ENCODE data around the gene TAGLN2. TPM values are rescaled to one million over a fixed set of nuclear protein-coding genes. Genes with fewer than 3 reads are reported as not detected.

The TAGLN2 gene
- total RNA-seq = 100 to 1,000 TPM; 242 to 569 (median 258) TPM

DNA sequence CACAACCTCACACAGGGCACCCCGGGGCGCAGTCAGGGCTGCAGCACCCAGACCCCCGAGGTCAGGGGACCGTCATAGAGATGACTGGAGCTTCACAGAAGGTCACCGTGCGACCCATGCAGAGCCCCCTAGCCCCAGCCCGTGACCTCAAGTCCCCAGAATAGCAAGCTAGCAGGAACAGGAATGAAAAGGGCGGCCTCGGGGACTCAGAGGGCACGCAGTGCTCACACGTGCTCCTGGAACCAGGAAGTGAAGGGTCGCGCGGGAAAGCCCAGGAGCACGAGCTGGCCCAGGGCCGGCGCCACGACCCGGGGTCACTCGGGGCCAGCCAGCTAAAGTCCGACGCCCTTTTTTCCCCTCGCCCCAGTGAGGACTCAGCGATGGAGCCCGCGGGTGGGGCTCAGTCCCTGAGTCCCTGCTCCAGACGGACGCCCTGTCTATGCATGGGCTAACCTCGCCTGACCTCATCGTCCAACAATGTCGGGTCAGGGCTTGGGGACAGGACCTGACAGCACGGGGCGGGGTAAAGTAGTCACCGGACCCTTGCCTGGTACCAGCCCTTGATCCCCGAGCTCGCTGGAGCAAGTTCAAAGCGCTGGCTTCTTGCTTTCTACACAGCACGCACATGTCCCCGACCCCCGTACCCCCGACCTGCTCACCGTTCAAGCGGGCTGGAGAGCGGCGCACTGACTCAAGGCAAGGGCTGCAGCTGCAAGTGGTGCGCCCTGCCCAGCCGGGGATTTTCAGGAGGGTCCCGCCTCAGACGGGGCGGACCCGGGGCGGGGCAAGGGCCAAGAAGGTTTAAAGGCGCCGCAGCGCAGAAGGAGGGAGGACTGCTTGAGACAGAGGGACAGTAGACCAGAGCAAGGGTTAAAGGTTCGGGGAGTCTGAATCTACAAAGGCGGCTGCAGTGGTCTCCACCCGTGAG lies at the start of gene TAGLN2:
TAGLN2 (minus strand) TSS at position 717 of the 928 bp plus-strand sequence. CDS start 4,998 bp downstream, outside the sequence.
- ATAC-seq (ENCODE audit: low FRiP score) (peak; percentile 76), DNase-seq (ENCODE audit: low spot score) (peak; percentile 73)
- TF ChIP-seq, protein P1, sequence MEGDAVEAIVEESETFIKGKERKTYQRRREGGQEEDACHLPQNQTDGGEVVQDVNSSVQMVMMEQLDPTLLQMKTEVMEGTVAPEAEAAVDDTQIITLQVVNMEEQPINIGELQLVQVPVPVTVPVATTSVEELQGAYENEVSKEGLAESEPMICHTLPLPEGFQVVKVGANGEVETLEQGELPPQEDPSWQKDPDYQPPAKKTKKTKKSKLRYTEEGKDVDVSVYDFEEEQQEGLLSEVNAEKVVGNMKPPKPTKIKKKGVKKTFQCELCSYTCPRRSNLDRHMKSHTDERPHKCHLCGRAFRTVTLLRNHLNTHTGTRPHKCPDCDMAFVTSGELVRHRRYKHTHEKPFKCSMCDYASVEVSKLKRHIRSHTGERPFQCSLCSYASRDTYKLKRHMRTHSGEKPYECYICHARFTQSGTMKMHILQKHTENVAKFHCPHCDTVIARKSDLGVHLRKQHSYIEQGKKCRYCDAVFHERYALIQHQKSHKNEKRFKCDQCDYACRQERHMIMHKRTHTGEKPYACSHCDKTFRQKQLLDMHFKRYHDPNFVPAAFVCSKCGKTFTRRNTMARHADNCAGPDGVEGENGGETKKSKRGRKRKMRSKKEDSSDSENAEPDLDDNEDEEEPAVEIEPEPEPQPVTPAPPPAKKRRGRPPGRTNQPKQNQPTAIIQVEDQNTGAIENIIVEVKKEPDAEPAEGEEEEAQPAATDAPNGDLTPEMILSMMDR (IDR thresholded peaks at IDR 0.05) = no peak

DNA sequence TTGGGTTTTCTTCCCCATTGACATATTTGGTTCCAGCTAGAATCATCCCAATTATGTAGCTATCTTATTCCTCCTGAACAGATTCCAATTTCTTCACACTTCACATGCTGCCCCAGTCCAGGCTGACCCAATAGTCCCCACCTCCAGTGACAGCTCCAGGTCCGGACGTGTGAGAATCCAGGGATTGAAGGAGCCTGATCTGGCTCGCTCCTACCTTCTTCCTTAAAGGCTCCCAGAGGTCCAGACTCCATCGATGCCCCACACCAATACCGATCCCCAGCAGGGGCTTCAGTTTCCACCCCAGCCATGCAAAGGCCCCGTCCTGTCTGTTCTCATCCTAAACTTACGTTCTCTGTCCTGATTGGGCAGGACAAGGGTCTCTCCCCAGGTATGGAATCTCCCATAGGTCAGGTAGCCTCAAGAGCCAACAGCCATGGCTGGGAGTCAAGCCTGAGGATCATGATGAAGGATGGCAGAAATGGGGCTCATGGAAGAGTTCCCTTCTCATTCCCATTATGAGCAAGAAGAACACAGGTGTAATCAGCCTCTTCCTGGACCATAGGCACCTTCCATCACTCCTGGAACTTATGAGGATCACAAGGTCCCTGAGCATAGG lies 49.2 kb upstream of the TAGLN2 start:
- ATAC-seq (ENCODE audit: low FRiP score) (no peak), DNase-seq (ENCODE audit: low spot score) (no peak)
- TF ChIP-seq, protein P1 (IDR thresholded peaks at IDR 0.05) = no peak

DNA sequence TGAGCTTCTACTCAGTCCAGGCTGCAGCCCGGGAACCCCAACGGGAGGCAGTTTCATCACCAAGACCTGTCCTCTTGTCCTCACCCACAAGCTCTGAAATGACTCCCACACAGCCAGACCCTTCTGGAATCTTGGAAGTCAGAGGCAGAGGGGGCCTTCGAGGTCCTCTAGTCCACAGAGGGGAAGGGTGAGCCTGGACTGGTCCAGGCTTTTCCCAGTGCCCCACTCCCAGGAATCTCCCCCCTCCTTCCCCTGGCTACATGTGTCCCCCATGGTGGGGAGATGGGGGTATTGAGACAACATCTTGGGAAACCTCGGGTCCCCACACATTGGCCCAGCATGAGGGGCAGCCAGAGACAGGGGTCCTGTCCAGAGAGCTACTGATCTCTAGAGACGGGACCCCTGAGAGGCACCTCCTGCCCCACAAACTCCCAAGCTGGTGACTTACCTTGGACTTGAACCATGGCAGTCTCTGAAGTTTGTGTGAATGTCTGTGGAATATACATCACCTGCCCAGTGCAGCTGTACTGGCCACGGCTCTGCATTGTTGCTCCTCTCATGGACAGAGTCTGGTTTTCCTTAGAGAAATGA lies 48.1 kb upstream of the TAGLN2 start:
- DNase-seq (ENCODE audit: low spot score) = no peak
- TF ChIP-seq, protein P1 (IDR thresholded peaks at IDR 0.05) = no peak
- no peak for ATAC-seq (ENCODE audit: low FRiP score)

DNA sequence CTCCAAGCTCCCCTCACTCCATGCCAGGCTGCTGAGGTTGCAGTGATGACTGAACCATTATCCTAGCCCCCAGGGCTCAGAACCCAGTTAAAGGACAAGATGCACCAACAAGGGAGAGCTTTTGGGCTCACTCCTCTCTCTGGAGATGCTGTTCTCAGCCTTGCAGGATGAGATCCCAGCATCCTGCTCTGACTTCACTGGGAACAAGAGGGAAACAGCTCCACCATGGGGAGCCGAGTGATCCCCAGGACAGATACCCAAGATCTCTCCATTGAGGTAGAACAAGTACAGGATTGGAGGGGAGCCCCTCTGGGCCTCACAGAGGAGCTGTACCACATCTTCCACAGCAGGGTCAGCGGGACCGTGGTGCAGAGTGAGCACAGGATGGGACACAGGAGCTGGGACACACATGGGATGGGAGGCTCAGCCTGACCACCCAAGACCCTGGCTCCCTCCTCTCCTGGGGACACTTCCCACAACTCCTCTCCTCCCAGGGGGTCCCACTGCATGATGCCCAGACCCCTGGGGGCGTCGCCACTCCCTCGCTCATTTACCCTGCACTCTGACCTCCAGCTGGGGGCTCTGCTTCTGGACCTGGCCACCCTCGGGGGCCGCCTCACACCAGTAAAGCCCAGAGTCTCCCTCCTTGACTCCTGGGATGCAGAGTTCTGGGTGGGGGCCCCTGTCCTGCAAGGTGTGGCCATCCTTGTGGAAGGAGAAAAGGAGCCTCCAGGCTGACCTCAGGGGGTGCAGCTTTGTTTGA lies 47.3 kb upstream of the TAGLN2 start:
- no peak for DNase-seq (ENCODE audit: low spot score)
- TF ChIP-seq, protein P1 (IDR thresholded peaks at IDR 0.05) = no peak
- no peak for ATAC-seq (ENCODE audit: low FRiP score)

DNA sequence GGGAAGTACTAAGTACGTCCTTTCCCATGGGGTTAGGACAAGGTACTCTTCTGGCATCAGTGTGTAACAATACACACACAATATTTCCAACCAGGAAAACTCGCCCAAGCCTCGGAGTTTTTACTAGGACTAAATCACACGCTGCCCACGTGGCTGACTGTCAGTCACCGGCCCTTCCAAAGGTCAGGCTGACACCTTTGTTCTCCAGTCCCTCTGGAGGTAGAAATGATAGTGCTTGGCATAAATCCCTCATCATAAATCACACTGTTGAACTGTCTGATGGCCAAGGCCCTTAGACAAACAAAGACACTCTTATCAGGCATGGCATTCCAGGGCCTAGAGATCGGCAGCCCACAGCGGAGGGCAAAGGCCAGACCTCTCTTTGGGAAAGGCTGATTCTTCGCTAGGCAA lies 45.6 kb upstream of the TAGLN2 start:
- TF ChIP-seq, protein P1 (IDR thresholded peaks at IDR 0.05) = no peak
- DNase-seq (ENCODE audit: low spot score) (no peak), ATAC-seq (ENCODE audit: low FRiP score) (no peak)

DNA sequence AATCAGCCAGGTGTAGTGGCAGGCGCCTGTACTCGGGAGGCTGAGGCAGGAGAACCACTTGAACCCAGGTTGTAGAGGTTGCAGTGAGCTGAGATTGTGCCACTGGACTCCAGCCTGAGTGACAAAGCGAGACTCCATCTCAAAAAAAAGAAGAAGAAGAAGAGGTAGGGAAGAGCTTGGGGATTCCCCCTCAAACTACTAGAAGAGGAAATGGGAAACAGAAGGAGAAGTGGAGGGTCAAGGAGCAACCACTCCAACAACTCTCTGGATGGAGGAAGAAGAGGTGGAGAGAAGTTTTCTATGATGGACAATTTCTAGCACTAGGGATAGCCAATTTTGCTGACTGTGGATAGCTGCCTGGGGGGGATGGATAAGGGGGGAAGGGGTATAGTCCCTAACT lies 43.6 kb upstream of the TAGLN2 start:
- TF ChIP-seq, protein P1 (IDR thresholded peaks at IDR 0.05) = no peak
- ATAC-seq (ENCODE audit: low FRiP score) (no peak), DNase-seq (ENCODE audit: low spot score) (no peak)
